ENCODE measurements around the gene TNFRSF1A. TPM values are rescaled to one million over a fixed set of nuclear protein-coding genes. Genes with fewer than 3 reads are reported as not detected.

Gene TNFRSF1A
- total RNA-seq, 1 experiment from 2014 or later = 95.1 TPM

DNA sequence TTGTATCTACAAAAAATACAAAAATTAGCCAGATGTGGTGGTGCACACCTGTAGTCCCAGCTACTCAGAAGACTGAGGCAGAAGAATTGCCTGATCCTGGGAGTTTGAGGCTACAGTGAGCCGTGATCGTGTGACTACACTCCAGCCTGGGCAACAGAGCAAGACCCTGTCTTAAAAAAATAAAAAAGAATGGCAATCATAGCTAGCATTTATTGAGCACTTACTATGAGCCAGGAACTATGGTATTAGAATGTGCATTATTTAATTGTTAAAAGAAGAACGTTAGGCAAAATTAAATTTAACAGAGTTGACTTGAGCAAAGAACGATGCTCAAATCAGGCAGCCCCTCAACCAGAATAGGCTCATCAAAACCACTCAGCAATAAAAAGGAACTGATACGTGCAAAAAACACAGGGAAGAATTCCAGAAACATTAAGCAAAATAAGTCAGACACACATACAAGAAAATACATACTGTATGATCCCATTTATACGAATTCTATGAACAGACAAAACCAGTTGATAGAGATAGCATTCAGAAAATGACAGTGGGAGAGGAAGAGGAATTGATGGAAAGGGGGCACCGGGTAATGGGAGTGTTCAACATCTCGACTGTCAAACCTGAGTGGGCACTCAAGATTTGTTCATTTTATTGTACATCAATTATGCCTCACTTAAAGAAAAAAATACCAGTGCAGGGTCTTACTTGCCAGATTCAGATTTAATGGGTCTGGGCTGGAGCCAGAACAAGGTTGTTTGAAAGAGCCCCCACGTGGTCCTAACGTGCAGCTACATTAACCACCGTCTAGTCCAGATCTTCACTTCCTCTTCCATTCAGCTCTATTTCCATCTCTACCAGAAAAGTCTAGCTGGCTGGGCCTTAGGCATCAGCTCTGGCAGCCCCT, 25.4 kb upstream of the TNFRSF1A start:
- Histone ChIP-seq H3K27me3 (ENCODE audit: low read length) (no peaks in the 10 kb centered on the region), H3K4me3 (ENCODE audit: low read length) (no peak overlapping the region), H3K9me2 (replicated peaks; ENCODE audit: low read length) (no peaks in the 10 kb centered on the region), H4K20me1 (ENCODE audit: low read length) (no peaks in the 10 kb centered on the region), H3K9ac (ENCODE audit: low read length) (no peak overlapping the region), H3K4me1 (ENCODE audit: insufficient read depth, low read length) (peaks cover 59% of the 10 kb centered on the region), H3K79me2 (ENCODE audit: low read length) (peaks cover 10% of the 10 kb centered on the region; the same call in 1 of the 2 replicates), H3K27ac (ENCODE audit: low read length) (0 out of 2 replicates have a peak overlapping the region, but pooled peaks have one; percentile 23), H3F3A (ENCODE audit: low read length, unreplicated experiment) (peaks cover 2% of the 10 kb centered on the region), H3K4me2 (ENCODE audit: low read length) (0 out of 2 replicates have a peak overlapping the region, but pooled peaks have one; percentile 21), H3K36me3 (ENCODE audit: low read depth, low read length) (no peaks in the 10 kb centered on the region), H3K9me3 (ENCODE audit: low read length) (no peaks in the 10 kb centered on the region), H2AFZ (ENCODE audit: low read length) (no peak overlapping the region)
- DNase-seq (peak; percentile 36), ATAC-seq (no peak)
- CTCF ChIA-PET = interaction anchor here (0.6 kb wide), 1 partner anchor 28 kb away, joined by 3 read pairs; no protein-coding TSS in a partner anchor
- intact Hi-C loops (cut with micrococcal nuclease) = no loop called here
- POLR2A ChIA-PET (ENCODE audit: unreplicated experiment) = interaction anchor here (0.6 kb wide), 1 partner anchor 377 kb away, joined by 3 read pairs; no protein-coding TSS in a partner anchor
- no peak for TF ChIP-seq EZH2 (IDR thresholded peaks at IDR 0.05; ENCODE audit: low read length, unreplicated experiment)
- no peak for TF ChIP-seq EZH2phosphoT487 (IDR thresholded peaks at IDR 0.05; ENCODE audit: borderline replicate concordance, low read length)
- TF ChIP-seq, protein P1, sequence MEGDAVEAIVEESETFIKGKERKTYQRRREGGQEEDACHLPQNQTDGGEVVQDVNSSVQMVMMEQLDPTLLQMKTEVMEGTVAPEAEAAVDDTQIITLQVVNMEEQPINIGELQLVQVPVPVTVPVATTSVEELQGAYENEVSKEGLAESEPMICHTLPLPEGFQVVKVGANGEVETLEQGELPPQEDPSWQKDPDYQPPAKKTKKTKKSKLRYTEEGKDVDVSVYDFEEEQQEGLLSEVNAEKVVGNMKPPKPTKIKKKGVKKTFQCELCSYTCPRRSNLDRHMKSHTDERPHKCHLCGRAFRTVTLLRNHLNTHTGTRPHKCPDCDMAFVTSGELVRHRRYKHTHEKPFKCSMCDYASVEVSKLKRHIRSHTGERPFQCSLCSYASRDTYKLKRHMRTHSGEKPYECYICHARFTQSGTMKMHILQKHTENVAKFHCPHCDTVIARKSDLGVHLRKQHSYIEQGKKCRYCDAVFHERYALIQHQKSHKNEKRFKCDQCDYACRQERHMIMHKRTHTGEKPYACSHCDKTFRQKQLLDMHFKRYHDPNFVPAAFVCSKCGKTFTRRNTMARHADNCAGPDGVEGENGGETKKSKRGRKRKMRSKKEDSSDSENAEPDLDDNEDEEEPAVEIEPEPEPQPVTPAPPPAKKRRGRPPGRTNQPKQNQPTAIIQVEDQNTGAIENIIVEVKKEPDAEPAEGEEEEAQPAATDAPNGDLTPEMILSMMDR (conservative IDR thresholded peaks at IDR 0.05; ENCODE audit: low read depth, low read length) = peak; percentile 39
- BruUV-seq (replicated peaks) = no TSS peak

DNA sequence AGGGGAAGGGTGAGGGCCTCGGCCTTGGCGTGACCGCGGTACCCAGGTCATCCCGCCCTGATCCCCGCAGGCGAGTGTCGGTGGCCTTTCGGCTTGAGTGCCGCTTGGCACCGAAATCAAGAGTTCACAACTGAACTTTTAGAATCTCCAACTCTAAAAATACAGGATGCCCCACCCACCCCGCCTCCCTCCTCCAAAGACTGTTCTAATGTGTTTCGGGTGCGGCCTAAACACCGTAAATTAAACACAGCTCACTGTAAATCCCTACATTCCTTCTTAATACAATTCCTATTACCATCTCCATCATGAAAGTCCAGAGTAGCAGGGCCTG, 22.1 kb upstream of the TNFRSF1A start:
- H3K36me3 ChIP-seq (ENCODE audit: low read depth, low read length) = no peaks in the 10 kb centered on the region
- no peaks in the 10 kb centered on the region for H3K27me3 ChIP-seq (ENCODE audit: low read length)
- H3K9ac ChIP-seq (ENCODE audit: low read length) = peak overlapping the region; percentile 91
- TSS peak; percentile 66 for BruUV-seq (replicated peaks)
- TF ChIP-seq EZH2 (IDR thresholded peaks at IDR 0.05; ENCODE audit: low read length, unreplicated experiment) (no peak), EZH2phosphoT487 (IDR thresholded peaks at IDR 0.05; ENCODE audit: borderline replicate concordance, low read length) (no peak)
- TF ChIP-seq, protein P1 (conservative IDR thresholded peaks at IDR 0.05; ENCODE audit: low read depth, low read length) = no peak
- intact Hi-C loops (cut with micrococcal nuclease) = no loop called here
- H2AFZ ChIP-seq (ENCODE audit: low read length) = peak overlapping the region; percentile 64
- H4K20me1 ChIP-seq (ENCODE audit: low read length) = no peaks in the 10 kb centered on the region
- peaks cover 5% of the 10 kb centered on the region; the same call in 1 of the 2 replicates for H3K79me2 ChIP-seq (ENCODE audit: low read length)
- peak; percentile 19 for DNase-seq
- peak overlapping the region; percentile 93 for H3K27ac ChIP-seq (ENCODE audit: low read length)
- POLR2A ChIA-PET (ENCODE audit: unreplicated experiment) = interaction anchor here (1.1 kb wide), 1 partner anchor 9 kb away, joined by 4 read pairs; no protein-coding TSS in a partner anchor
- H3F3A ChIP-seq (ENCODE audit: low read length, unreplicated experiment) = peaks cover 6% of the 10 kb centered on the region
- peak overlapping the region; percentile 94 for H3K4me2 ChIP-seq (ENCODE audit: low read length)
- ATAC-seq = peak; percentile 12
- CTCF ChIA-PET = interaction anchor here (0.6 to 1.8 kb wide), 2 partner anchors 28 to 297 kb away, joined by 3 to 9 read pairs; no protein-coding TSS in a partner anchor
- H3K9me2 ChIP-seq (replicated peaks; ENCODE audit: low read length) = no peaks in the 10 kb centered on the region
- no peaks in the 10 kb centered on the region for H3K9me3 ChIP-seq (ENCODE audit: low read length)
- peaks cover 56% of the 10 kb centered on the region for H3K4me1 ChIP-seq (ENCODE audit: insufficient read depth, low read length)
- peak overlapping the region; percentile 77 for H3K4me3 ChIP-seq (ENCODE audit: low read length)
